K562 (cell line): ENCODE data around the gene TCF19. TPM values are rescaled to one million over a fixed set of nuclear protein-coding genes. Genes with fewer than 3 reads are reported as not detected.

ENCODE experiments used
- BCL6 ChIP-seq: fragments of 250-450 bp; sonication (Bioruptor Pico); IDR thresholded peaks from 2 replicates; pipeline ENCODE4 v1.4.0; 2020
- NUFIP1 ChIP-seq: fragments of 450-650 bp; IDR thresholded peaks from 2 replicates; pipeline ENCODE4 v1.6.1; 2018; ENCODE audit not compliant: partially characterized antibody
- PCBP2 ChIP-seq: fragments of 200-400 bp; formaldehyde crosslinking; IDR thresholded peaks from 2 replicates; pipeline ENCODE4 v1.6.1; 2018; ENCODE audit warnings: low read length, low read depth, mild to moderate bottlenecking, moderate library complexity; ENCODE audit not compliant: poor library complexity, severe bottlenecking
- POU5F1 ChIP-seq: fragments of 150-350 bp; IDR thresholded peaks from 2 replicates; pipeline ENCODE4 v1.6.1; 2014; ENCODE audit warnings: borderline replicate concordance, low read length, low read depth, mild to moderate bottlenecking; ENCODE audit not compliant: partially characterized antibody
- XRCC4 ChIP-seq: IDR thresholded peaks from one replicate; pipeline ENCODE4 v1.6.1; 2011; ENCODE audit not compliant: insufficient read depth, insufficient read length; ENCODE audit errors: extremely low read depth
- polyA plus RNA-seq, 8 experiments: library from polyadenylated mRNA; depleted of rRNA in 4 of 8; stranded (reverse) in 5 of 8; unstranded in 3 of 8; fragments of >200 nt; fragmentation: Nextera tagmentation in 2 of 8; fragmentation: Illumina TruSeq in 1 of 8; extraction: Ambion mirVana in 2 of 8; extraction: Trizol in 1 of 8; gene quantifications; 2 replicates each; pipeline versions ENCODE4 v1.2.1 to v1.2.3, GENCODE V29; 2011 to 2014; ENCODE audit warnings: inconsistent platforms in 1 of 8, missing spikeins in 1 of 8
- total RNA-seq, 7 experiments: library from RNA; depleted of rRNA in 6 of 7; stranded (reverse); fragments of >200 nt in 6 of 7; fragmentation: Illumina TruSeq in 2 of 7; extraction: Trizol in 2 of 7; gene quantifications; 2 replicates each; pipeline versions ENCODE4 v1.2.1 to v1.2.3, GENCODE V29; 2011 to 2021; ENCODE audit warnings: low replicate concordance in 1 of 7
- TF ChIP-seq, protein P1 (sequence below): sonication (generic); formaldehyde crosslinking; IDR thresholded peaks from 2 replicates; pipeline ENCODE4 v1.8.0; 2023; ENCODE audit warnings: mild to moderate bottlenecking, missing genetic modification reagents
- TF ChIP-seq, protein P2 (sequence below): sonication (generic); formaldehyde crosslinking; IDR thresholded peaks from 2 replicates; pipeline ENCODE4 v1.8.0; 2023; ENCODE audit warnings: mild to moderate bottlenecking, missing genetic modification reagents
- TF ChIP-seq, protein P3 (sequence below): fragments of 250-450 bp; sonication (Bioruptor Pico); IDR thresholded peaks from 2 replicates; pipeline ENCODE4 v1.9.0; 2021; ENCODE audit warnings: mild to moderate bottlenecking, inconsistent platforms
- TF ChIP-seq, protein P4 (sequence below): sonication (generic); formaldehyde crosslinking; IDR thresholded peaks from 2 replicates; pipeline ENCODE4 v1.8.0; 2022; ENCODE audit warnings: mild to moderate bottlenecking, missing genetic modification reagents
- TF ChIP-seq, protein P5 (sequence below): sonication (generic); formaldehyde crosslinking; IDR thresholded peaks from 2 replicates; pipeline ENCODE4 v1.9.0; 2022; ENCODE audit warnings: mild to moderate bottlenecking, missing genetic modification reagents
- TF ChIP-seq, protein P6 (sequence below): fragments of 450-650 bp; IDR thresholded peaks from 2 replicates; pipeline ENCODE4 v1.6.1; 2016; ENCODE audit warnings: missing biosample characterization, missing genetic modification characterization

TCF19 gene
- total and polyA plus RNA-seq, 9 of the 15 experiments (the other 6 are each of a cell fraction or from before 2014, with no cell fraction given), result 4.2 to 42.5 (median 25.7) TPM

DNA sequence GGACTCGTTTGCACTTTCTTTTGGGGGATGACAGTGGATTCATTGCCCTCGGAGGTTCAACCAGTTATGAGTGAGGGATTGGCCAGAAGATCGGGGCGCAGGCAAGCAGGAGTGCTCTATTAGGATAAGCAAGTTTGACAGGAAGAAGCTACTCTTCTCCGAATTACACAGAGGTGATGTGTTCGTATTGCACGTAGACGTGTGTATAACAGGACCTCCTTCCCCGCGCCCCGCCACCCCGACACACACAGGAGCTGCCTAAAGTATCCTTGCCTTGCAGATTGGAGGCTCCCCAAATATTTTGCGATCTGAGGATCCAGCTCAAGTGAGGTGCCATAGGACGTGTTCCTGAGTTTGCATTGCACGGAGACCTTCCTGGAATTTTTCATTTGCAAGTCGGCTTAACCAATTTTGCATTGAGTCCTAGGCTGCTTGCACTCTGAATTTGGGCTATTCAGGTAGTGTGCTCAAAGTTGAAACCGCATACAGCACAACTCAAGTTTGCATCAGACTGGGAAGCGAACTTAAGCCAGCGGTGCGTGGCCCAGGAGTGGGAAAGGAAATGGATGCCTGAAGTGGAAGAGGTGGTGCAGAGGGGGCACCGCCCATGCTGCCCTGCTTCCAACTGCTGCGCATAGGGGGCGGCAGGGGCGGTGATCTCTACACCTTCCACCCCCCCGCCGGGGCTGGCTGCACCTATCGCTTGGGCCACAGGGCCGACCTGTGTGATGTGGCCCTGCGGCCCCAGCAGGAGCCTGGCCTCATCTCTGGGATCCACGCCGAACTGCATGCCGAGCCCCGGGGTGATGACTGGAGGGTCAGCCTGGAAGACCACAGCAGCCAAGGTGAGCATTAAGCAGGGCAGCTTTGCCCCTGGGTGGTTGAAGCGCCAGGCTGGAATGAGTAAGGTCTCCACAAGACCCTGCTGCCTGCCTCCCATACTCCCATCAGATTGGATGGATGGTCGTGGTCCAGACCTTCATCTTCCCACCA is 770 bp downstream of the TCF19 start (continued):
- TF ChIP-seq, protein P1, sequence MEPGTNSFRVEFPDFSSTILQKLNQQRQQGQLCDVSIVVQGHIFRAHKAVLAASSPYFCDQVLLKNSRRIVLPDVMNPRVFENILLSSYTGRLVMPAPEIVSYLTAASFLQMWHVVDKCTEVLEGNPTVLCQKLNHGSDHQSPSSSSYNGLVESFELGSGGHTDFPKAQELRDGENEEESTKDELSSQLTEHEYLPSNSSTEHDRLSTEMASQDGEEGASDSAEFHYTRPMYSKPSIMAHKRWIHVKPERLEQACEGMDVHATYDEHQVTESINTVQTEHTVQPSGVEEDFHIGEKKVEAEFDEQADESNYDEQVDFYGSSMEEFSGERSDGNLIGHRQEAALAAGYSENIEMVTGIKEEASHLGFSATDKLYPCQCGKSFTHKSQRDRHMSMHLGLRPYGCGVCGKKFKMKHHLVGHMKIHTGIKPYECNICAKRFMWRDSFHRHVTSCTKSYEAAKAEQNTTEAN (CRISPR knock-in tag), result no peak
- no peak for TF ChIP-seq BCL6 (CRISPR knock-in tag)
- TF ChIP-seq PCBP2, result no peak
- no peak for TF ChIP-seq XRCC4
- TF ChIP-seq, protein P2, sequence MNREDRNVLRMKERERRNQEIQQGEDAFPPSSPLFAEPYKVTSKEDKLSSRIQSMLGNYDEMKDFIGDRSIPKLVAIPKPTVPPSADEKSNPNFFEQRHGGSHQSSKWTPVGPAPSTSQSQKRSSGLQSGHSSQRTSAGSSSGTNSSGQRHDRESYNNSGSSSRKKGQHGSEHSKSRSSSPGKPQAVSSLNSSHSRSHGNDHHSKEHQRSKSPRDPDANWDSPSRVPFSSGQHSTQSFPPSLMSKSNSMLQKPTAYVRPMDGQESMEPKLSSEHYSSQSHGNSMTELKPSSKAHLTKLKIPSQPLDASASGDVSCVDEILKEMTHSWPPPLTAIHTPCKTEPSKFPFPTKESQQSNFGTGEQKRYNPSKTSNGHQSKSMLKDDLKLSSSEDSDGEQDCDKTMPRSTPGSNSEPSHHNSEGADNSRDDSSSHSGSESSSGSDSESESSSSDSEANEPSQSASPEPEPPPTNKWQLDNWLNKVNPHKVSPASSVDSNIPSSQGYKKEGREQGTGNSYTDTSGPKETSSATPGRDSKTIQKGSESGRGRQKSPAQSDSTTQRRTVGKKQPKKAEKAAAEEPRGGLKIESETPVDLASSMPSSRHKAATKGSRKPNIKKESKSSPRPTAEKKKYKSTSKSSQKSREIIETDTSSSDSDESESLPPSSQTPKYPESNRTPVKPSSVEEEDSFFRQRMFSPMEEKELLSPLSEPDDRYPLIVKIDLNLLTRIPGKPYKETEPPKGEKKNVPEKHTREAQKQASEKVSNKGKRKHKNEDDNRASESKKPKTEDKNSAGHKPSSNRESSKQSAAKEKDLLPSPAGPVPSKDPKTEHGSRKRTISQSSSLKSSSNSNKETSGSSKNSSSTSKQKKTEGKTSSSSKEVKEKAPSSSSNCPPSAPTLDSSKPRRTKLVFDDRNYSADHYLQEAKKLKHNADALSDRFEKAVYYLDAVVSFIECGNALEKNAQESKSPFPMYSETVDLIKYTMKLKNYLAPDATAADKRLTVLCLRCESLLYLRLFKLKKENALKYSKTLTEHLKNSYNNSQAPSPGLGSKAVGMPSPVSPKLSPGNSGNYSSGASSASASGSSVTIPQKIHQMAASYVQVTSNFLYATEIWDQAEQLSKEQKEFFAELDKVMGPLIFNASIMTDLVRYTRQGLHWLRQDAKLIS, result no peak
- TF ChIP-seq, protein P3, sequence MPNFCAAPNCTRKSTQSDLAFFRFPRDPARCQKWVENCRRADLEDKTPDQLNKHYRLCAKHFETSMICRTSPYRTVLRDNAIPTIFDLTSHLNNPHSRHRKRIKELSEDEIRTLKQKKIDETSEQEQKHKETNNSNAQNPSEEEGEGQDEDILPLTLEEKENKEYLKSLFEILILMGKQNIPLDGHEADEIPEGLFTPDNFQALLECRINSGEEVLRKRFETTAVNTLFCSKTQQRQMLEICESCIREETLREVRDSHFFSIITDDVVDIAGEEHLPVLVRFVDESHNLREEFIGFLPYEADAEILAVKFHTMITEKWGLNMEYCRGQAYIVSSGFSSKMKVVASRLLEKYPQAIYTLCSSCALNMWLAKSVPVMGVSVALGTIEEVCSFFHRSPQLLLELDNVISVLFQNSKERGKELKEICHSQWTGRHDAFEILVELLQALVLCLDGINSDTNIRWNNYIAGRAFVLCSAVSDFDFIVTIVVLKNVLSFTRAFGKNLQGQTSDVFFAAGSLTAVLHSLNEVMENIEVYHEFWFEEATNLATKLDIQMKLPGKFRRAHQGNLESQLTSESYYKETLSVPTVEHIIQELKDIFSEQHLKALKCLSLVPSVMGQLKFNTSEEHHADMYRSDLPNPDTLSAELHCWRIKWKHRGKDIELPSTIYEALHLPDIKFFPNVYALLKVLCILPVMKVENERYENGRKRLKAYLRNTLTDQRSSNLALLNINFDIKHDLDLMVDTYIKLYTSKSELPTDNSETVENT (CRISPR knock-in tag), result no peak
- TF ChIP-seq, protein P4, sequence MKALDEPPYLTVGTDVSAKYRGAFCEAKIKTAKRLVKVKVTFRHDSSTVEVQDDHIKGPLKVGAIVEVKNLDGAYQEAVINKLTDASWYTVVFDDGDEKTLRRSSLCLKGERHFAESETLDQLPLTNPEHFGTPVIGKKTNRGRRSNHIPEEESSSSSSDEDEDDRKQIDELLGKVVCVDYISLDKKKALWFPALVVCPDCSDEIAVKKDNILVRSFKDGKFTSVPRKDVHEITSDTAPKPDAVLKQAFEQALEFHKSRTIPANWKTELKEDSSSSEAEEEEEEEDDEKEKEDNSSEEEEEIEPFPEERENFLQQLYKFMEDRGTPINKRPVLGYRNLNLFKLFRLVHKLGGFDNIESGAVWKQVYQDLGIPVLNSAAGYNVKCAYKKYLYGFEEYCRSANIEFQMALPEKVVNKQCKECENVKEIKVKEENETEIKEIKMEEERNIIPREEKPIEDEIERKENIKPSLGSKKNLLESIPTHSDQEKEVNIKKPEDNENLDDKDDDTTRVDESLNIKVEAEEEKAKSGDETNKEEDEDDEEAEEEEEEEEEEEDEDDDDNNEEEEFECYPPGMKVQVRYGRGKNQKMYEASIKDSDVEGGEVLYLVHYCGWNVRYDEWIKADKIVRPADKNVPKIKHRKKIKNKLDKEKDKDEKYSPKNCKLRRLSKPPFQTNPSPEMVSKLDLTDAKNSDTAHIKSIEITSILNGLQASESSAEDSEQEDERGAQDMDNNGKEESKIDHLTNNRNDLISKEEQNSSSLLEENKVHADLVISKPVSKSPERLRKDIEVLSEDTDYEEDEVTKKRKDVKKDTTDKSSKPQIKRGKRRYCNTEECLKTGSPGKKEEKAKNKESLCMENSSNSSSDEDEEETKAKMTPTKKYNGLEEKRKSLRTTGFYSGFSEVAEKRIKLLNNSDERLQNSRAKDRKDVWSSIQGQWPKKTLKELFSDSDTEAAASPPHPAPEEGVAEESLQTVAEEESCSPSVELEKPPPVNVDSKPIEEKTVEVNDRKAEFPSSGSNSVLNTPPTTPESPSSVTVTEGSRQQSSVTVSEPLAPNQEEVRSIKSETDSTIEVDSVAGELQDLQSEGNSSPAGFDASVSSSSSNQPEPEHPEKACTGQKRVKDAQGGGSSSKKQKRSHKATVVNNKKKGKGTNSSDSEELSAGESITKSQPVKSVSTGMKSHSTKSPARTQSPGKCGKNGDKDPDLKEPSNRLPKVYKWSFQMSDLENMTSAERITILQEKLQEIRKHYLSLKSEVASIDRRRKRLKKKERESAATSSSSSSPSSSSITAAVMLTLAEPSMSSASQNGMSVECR (CRISPR knock-in tag), result no peak; the same call in none of the 2 replicates
- no peak for TF ChIP-seq POU5F1
- TF ChIP-seq, protein P5, sequence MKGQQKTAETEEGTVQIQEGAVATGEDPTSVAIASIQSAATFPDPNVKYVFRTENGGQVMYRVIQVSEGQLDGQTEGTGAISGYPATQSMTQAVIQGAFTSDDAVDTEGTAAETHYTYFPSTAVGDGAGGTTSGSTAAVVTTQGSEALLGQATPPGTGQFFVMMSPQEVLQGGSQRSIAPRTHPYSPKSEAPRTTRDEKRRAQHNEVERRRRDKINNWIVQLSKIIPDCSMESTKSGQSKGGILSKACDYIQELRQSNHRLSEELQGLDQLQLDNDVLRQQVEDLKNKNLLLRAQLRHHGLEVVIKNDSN (CRISPR knock-in tag), result no peak
- TF ChIP-seq, protein P6, sequence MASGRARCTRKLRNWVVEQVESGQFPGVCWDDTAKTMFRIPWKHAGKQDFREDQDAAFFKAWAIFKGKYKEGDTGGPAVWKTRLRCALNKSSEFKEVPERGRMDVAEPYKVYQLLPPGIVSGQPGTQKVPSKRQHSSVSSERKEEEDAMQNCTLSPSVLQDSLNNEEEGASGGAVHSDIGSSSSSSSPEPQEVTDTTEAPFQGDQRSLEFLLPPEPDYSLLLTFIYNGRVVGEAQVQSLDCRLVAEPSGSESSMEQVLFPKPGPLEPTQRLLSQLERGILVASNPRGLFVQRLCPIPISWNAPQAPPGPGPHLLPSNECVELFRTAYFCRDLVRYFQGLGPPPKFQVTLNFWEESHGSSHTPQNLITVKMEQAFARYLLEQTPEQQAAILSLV (tag), result no peak
- no peak for TF ChIP-seq NUFIP1
